Testis (tissue), 2 donors: ENCODE results near the gene REL.

Source experiments
- POLR2A ChIP-seq: fragments of 450-650 bp; IDR thresholded peaks from one replicate; pipeline ENCODE4 v1.6.1; 2017; ENCODE audit warnings: antibody characterized with exemption, mild to moderate bottlenecking, moderate library complexity
- TF ChIP-seq, protein P1 (sequence below), 3 experiments: fragments of 450-650 bp in 2 of 3; fragments of 200-600 bp in 1 of 3; sonication (generic) in 1 of 3; IDR thresholded peaks; one replicate each; pipeline ENCODE4 v1.5.1; 2016 to 2019; ENCODE audit warnings: antibody characterized with exemption in 3 of 3, mild to moderate bottlenecking in 2 of 3, moderate library complexity in 1 of 3

DNA sequence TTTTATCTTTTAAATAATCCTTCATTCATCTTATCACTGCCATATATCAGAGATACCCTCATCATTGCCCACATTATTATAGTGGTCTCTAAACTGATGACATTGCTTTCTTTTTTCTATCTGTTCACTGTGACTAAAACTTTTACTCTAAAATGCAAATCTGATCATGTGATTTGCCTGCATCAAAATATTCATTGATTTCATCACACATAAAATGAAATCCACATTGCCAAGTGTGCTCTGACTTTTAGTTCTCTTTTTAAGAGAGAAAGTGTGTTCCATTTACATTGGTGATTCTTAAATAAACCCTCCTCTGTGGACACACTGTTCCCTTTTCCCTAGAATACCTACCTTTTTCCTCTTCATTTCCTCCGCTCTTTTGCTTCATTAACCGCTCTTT is 7.5 kb downstream of the REL start:
- TF ChIP-seq, protein P1, sequence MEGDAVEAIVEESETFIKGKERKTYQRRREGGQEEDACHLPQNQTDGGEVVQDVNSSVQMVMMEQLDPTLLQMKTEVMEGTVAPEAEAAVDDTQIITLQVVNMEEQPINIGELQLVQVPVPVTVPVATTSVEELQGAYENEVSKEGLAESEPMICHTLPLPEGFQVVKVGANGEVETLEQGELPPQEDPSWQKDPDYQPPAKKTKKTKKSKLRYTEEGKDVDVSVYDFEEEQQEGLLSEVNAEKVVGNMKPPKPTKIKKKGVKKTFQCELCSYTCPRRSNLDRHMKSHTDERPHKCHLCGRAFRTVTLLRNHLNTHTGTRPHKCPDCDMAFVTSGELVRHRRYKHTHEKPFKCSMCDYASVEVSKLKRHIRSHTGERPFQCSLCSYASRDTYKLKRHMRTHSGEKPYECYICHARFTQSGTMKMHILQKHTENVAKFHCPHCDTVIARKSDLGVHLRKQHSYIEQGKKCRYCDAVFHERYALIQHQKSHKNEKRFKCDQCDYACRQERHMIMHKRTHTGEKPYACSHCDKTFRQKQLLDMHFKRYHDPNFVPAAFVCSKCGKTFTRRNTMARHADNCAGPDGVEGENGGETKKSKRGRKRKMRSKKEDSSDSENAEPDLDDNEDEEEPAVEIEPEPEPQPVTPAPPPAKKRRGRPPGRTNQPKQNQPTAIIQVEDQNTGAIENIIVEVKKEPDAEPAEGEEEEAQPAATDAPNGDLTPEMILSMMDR (IDR thresholded peaks at IDR 0.05): no peak
- TF ChIP-seq POLR2A: no peak
